Measurements from ENCODE around the gene CFAP298. TPM values are rescaled to one million over a fixed set of nuclear protein-coding genes. Genes with fewer than 3 reads are reported as not detected.

The CFAP298 gene
- polyA plus RNA-seq, 3 donors, result 18.7 to 28.7 (median 26.5) TPM

GRCh38 chr21:32569261-32570230, 42.6 kb downstream of the CFAP298 start:
- H3K27ac ChIP-seq (ENCODE audit: low read depth in 1 of 2, low read length in 2 of 2), result peak overlapping the region; percentile 62 to 66
- intact Hi-C loops (cut with micrococcal nuclease), result no loop called here
- peak overlapping the region in 6 of 7 donors; percentile 8 to 86 (median 77) for H3K27ac Mint-ChIP-seq
- H3K4me1 Mint-ChIP-seq, result peaks cover 14% of the 10 kb centered on the region
- H3K4me3 Mint-ChIP-seq, result peak overlapping the region; percentile 77 to 87
- peak overlapping the region; percentile 76 for H3K4me2 ChIP-seq (replicated peaks; ENCODE audit: extremely low read depth, low read length, poor library complexity, severe bottlenecking)
- H3K79me2 ChIP-seq (ENCODE audit: insufficient read depth, low read length), result no peaks in the 10 kb centered on the region
- H3K9me3 ChIP-seq (replicated peaks in 1 of 2; ENCODE audit: control insufficient read depth in 1 of 2, insufficient read depth in 1 of 2, low read length in 2 of 2), result no peaks in the 10 kb centered on the region
- H3K9me3 Mint-ChIP-seq, result peaks cover 3 to 11% (median 6%) of the 10 kb centered on the region in 7 donors
- H4K20me1 ChIP-seq (ENCODE audit: insufficient read depth, low read length), result no peaks in the 10 kb centered on the region
- peaks cover 11 to 16% of the 10 kb centered on the region in 2 donors for H3K4me1 ChIP-seq (ENCODE audit: control insufficient read depth in 1 of 2, insufficient read depth in 2 of 2, low read length in 2 of 2)
- no peaks in the 10 kb centered on the region for H3K36me3 Mint-ChIP-seq
- peak overlapping the region; percentile 21 to 72 (median 39) for H3K4me3 ChIP-seq (replicated peaks in 1 of 3; ENCODE audit: low read depth in 2 of 3, low read length in 3 of 3)
- H3K27me3 Mint-ChIP-seq (ENCODE audit: low read depth in 3 of 3), result peaks cover 5 to 7% (median 6%) of the 10 kb centered on the region in 3 donors
- DNase-seq, result peak; percentile 71 to 74 (median 72)
- H3K36me3 ChIP-seq (replicated peaks in 1 of 2; ENCODE audit: control insufficient read depth in 1 of 2, insufficient read depth in 2 of 2, low read length in 2 of 2), result no peaks in the 10 kb centered on the region
- H3K9ac ChIP-seq (ENCODE audit: insufficient read depth, low read length, poor library complexity, severe bottlenecking), result peak overlapping the region; percentile 42
- no peaks in the 10 kb centered on the region for H3K27me3 ChIP-seq (ENCODE audit: control insufficient read depth in 2 of 2, insufficient read depth in 2 of 2, low read length in 2 of 2)
- peak overlapping the region; percentile 85 for H2AFZ ChIP-seq (ENCODE audit: insufficient read depth, low read depth, low read length, poor library complexity, severe bottlenecking)
- TF ChIP-seq, protein P1, sequence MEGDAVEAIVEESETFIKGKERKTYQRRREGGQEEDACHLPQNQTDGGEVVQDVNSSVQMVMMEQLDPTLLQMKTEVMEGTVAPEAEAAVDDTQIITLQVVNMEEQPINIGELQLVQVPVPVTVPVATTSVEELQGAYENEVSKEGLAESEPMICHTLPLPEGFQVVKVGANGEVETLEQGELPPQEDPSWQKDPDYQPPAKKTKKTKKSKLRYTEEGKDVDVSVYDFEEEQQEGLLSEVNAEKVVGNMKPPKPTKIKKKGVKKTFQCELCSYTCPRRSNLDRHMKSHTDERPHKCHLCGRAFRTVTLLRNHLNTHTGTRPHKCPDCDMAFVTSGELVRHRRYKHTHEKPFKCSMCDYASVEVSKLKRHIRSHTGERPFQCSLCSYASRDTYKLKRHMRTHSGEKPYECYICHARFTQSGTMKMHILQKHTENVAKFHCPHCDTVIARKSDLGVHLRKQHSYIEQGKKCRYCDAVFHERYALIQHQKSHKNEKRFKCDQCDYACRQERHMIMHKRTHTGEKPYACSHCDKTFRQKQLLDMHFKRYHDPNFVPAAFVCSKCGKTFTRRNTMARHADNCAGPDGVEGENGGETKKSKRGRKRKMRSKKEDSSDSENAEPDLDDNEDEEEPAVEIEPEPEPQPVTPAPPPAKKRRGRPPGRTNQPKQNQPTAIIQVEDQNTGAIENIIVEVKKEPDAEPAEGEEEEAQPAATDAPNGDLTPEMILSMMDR (IDR thresholded peaks at IDR 0.05), result peak; percentile 82
- WGBS (ENCODE audit: insufficient coverage), result under 1% methylated on average over 56 of the region's 61 CpGs

- Histone ChIP-seq H3K9me3 (replicated peaks in 1 of 2; ENCODE audit: control insufficient read depth in 1 of 2, insufficient read depth in 1 of 2, low read length in 2 of 2) (no peaks in the 10 kb centered on the region), H2AFZ (ENCODE audit: insufficient read depth, low read depth, low read length, poor library complexity, severe bottlenecking) (no peak overlapping the region), H3K27ac (ENCODE audit: low read depth in 1 of 2, low read length in 2 of 2) (no peak overlapping the region), H3K27me3 (ENCODE audit: control insufficient read depth in 2 of 2, insufficient read depth in 2 of 2, low read length in 2 of 2) (no peaks in the 10 kb centered on the region), H3K9ac (ENCODE audit: insufficient read depth, low read length, poor library complexity, severe bottlenecking) (no peak overlapping the region), H3K4me1 (ENCODE audit: control insufficient read depth in 1 of 2, insufficient read depth in 2 of 2, low read length in 2 of 2) (peaks cover 11 to 16% of the 10 kb centered on the region in 2 donors), H3K36me3 (replicated peaks in 1 of 2; ENCODE audit: control insufficient read depth in 1 of 2, insufficient read depth in 2 of 2, low read length in 2 of 2) (no peaks in the 10 kb centered on the region), H3K4me2 (replicated peaks; ENCODE audit: extremely low read depth, low read length, poor library complexity, severe bottlenecking) (no peak overlapping the region), H3K79me2 (ENCODE audit: insufficient read depth, low read length) (no peaks in the 10 kb centered on the region), H3K4me3 (replicated peaks in 1 of 3; ENCODE audit: low read depth in 2 of 3, low read length in 3 of 3) (no peak overlapping the region), H4K20me1 (ENCODE audit: insufficient read depth, low read length) (no peaks in the 10 kb centered on the region)
- DNase-seq, result no peak
- Mint-ChIP-seq H3K9me3 (peaks cover 4 to 13% (median 9%) of the 10 kb centered on the region in 7 donors), H3K4me1 (peaks cover 14% of the 10 kb centered on the region), H3K36me3 (no peaks in the 10 kb centered on the region), H3K4me3 (no peak overlapping the region), H3K27me3 (ENCODE audit: low read depth in 3 of 3) (peaks cover 2 to 7% (median 6%) of the 10 kb centered on the region in 3 donors), H3K27ac (no peak overlapping the region)
- intact Hi-C loops (cut with micrococcal nuclease), result no loop called here
- 94% methylated on average over 5 of the region's 8 CpGs for WGBS (ENCODE audit: insufficient coverage)
- TF ChIP-seq, protein P1 (IDR thresholded peaks at IDR 0.05), result no peak
Measured at GRCh38 chr21:32567626-32568025, 44.6 kb downstream of the CFAP298 start.

All from CD14-positive monocyte (primary cell).